SK-N-SH (cell line): Measurements from ENCODE around the gene CSNK1D. TPM values are rescaled to one million over a fixed set of nuclear protein-coding genes. Genes with fewer than 3 reads are reported as not detected.

ENCODE experiments used
- CTCF ChIA-PET: fragments of 300-600, 350-600 bp; formaldehyde crosslinking; extraction: SDS; loops from one replicate; lab custom pipeline; 2021; lab: Yijun Ruan, JAX
- POLR2A ChIA-PET: fragments of 350-600 bp; sonication (Branson Sonifier 250); formaldehyde crosslinking; extraction: SDS; loops from one replicate; lab custom pipeline; 2020; ENCODE audit warnings: antibody characterized with exemption, inconsistent platforms; lab: Yijun Ruan, JAX
- DNase-seq: peaks from one replicate; pipeline ENCODE4 v3.0.0; 2012
- H2AFZ ChIP-seq: fragments of 200-600 bp; sonication (generic); 2 replicates; pipeline ENCODE4 v1.8.1; 2016; ENCODE audit warnings: antibody characterized with exemption, mild to moderate bottlenecking, low read depth
- H3F3A ChIP-seq: fragments of 200-600 bp; sonication (generic); replicated peaks from 2 replicates; pipeline ENCODE3; 2016; ENCODE audit warnings: antibody characterized with exemption, mild to moderate bottlenecking; ENCODE audit not compliant: insufficient read depth
- H3K27ac ChIP-seq, 2 experiments: fragments of 200-500 bp in 1 of 2; fragments of 200-600 bp in 1 of 2; sonication (Bioruptor generic) in 1 of 2; sonication (generic), shearing (Covaris generic) in 1 of 2; 2 replicates each; pipeline versions ENCODE4 v1.5.1 to v1.6.1; 2014 to 2016; ENCODE audit warnings: low read depth in 2 of 2, inconsistent platforms in 1 of 2, low read length in 1 of 2, mild to moderate bottlenecking in 1 of 2, mixed read lengths in 1 of 2
- H3K27me3 ChIP-seq: fragments of 200-600 bp; sonication (generic), shearing (Covaris generic); 2 replicates; pipeline ENCODE4 v1.6.1; 2016; ENCODE audit warnings: mixed run types; ENCODE audit not compliant: insufficient read depth
- H3K36me3 ChIP-seq, 2 experiments: fragments of 200-500 bp in 1 of 2; fragments of 200-600 bp in 1 of 2; sonication (Bioruptor generic) in 1 of 2; sonication (generic) in 1 of 2; replicated peaks in 1 of 2; 2 replicates each; pipeline versions ENCODE3 to v1.5.1; 2014 to 2016; ENCODE audit warnings: low read length in 1 of 2, mild to moderate bottlenecking in 1 of 2; ENCODE audit not compliant: insufficient read depth in 2 of 2, control insufficient read depth in 1 of 2
- H3K4me1 ChIP-seq, 2 experiments: fragments of 200-500 bp in 1 of 2; fragments of 200-600 bp in 1 of 2; sonication (Bioruptor generic) in 1 of 2; sonication (generic), shearing (Covaris generic) in 1 of 2; 2 replicates each; pipeline versions ENCODE4 v1.5.1 to v1.6.1; 2014 to 2016; ENCODE audit warnings: low read depth in 1 of 2, low read length in 1 of 2, mixed run types in 1 of 2; ENCODE audit not compliant: insufficient read depth in 2 of 2, control insufficient read depth in 1 of 2
- H3K4me2 ChIP-seq: fragments of 200-600 bp; sonication (generic), shearing (Covaris generic); 2 replicates; pipeline ENCODE4 v1.6.1; 2017; ENCODE audit warnings: mixed run types
- H3K4me3 ChIP-seq, 2 experiments: fragments of 200-500 bp in 1 of 2; fragments of 200-600 bp in 1 of 2; sonication (Bioruptor generic) in 1 of 2; sonication (generic), shearing (Covaris generic) in 1 of 2; 2 replicates each; pipeline versions ENCODE4 v1.5.1 to v1.8.1; 2014 to 2016; ENCODE audit warnings: low read depth in 2 of 2, inconsistent platforms in 1 of 2, low read length in 1 of 2, mild to moderate bottlenecking in 1 of 2, mixed read lengths in 1 of 2, moderate library complexity in 1 of 2
- H3K79me2 ChIP-seq: fragments of 200-600 bp; sonication (generic); 2 replicates; pipeline ENCODE4 v1.8.1; 2017; ENCODE audit warnings: mild to moderate bottlenecking; ENCODE audit not compliant: insufficient read depth
- H3K9ac ChIP-seq: fragments of 200-600 bp; sonication (generic); 2 replicates; pipeline ENCODE4 v1.6.1; 2017; ENCODE audit warnings: mixed run types
- H3K9me2 ChIP-seq: fragments of 200-600 bp; sonication (generic); 2 replicates; pipeline ENCODE4 v1.6.1; 2017; ENCODE audit warnings: mixed run types
- H3K9me3 ChIP-seq: fragments of 200-600 bp; sonication (generic); 2 replicates; pipeline ENCODE4 v1.6.1; 2017; ENCODE audit warnings: mixed run types, mild to moderate bottlenecking, moderate library complexity
- H4K20me1 ChIP-seq: fragments of 200-600 bp; sonication (generic); 2 replicates; pipeline ENCODE4 v1.6.1; 2017; ENCODE audit warnings: mild to moderate bottlenecking, mixed run types; ENCODE audit not compliant: insufficient read depth
- CHD2 ChIP-seq: fragments of 150-350 bp; IDR thresholded peaks from 2 replicates; pipeline ENCODE4 v1.6.1; 2018; ENCODE audit warnings: low read length; ENCODE audit not compliant: partially characterized antibody
- EP300 ChIP-seq, 2 experiments: IDR thresholded peaks; 2 replicates each; pipeline versions ENCODE4 v1.4.0 to v1.6.1; 2012; ENCODE audit warnings: borderline replicate concordance in 1 of 2, low read depth in 1 of 2, low read length in 1 of 2
- EZH2phosphoT487 ChIP-seq: fragments of 200-600 bp; sonication (generic); IDR thresholded peaks from 2 replicates; pipeline ENCODE4 v1.6.1; 2017; ENCODE audit warnings: low read depth, mixed run types, mild to moderate bottlenecking, antibody characterized with exemption, moderate library complexity, borderline replicate concordance
- GABPA ChIP-seq: IDR thresholded peaks from 2 replicates; pipeline ENCODE4 v1.4.0; 2012; ENCODE audit warnings: low read depth, mild to moderate bottlenecking
- GATA2 ChIP-seq: sonication (generic); formaldehyde crosslinking; IDR thresholded peaks from 2 replicates; pipeline ENCODE4 v1.5.0; 2020; ENCODE audit warnings: mild to moderate bottlenecking, missing genetic modification reagents
- JUND ChIP-seq: IDR thresholded peaks from 2 replicates; pipeline ENCODE4 v1.4.0; 2012
- MEF2A ChIP-seq: IDR thresholded peaks from 2 replicates; pipeline ENCODE4 v1.4.0; 2012; ENCODE audit warnings: low read depth, borderline replicate concordance
- MXI1 ChIP-seq: IDR thresholded peaks from 2 replicates; pipeline ENCODE4 v1.6.1; 2012; ENCODE audit warnings: mild to moderate bottlenecking, low read depth, low read length, improper control_type of control experiment
- NFIC ChIP-seq: IDR thresholded peaks from 2 replicates; pipeline ENCODE4 v1.4.0; 2012; ENCODE audit warnings: borderline replicate concordance
- RCOR1 ChIP-seq: fragments of 150-350 bp; IDR thresholded peaks from 2 replicates; pipeline ENCODE4 v1.6.1; 2017; ENCODE audit warnings: antibody characterized with exemption, low read length
- RXRA ChIP-seq: IDR thresholded peaks from 2 replicates; pipeline ENCODE4 v1.4.0; 2012; ENCODE audit warnings: low read depth, mild to moderate bottlenecking, borderline replicate concordance
- TAF1 ChIP-seq: IDR thresholded peaks from 2 replicates; pipeline ENCODE4 v1.6.1; 2012; ENCODE audit warnings: low read depth, mild to moderate bottlenecking, low read length, moderate library complexity, borderline replicate concordance
- TCF12 ChIP-seq: IDR thresholded peaks from 2 replicates; pipeline ENCODE4 v1.4.0; 2012
- TEAD4 ChIP-seq: IDR thresholded peaks from 2 replicates; pipeline ENCODE4 v1.4.0; 2012; ENCODE audit warnings: mild to moderate bottlenecking, borderline replicate concordance; ENCODE audit not compliant: insufficient read depth
- WGBS: methylation state at CpG from one replicate; pipeline ENCODE4 v1.1.6; 2017; ENCODE audit warnings: low lambda C conversion rate; 5-methylcytosine and 5-hydroxymethylcytosine counted together
- polyA plus RNA-seq, 3 experiments: library from polyadenylated mRNA; depleted of rRNA; stranded (reverse); fragments of >200 nt; gene quantifications; 2 replicates each; pipeline ENCODE4 v1.2.3, GENCODE V29; 2012
- TF ChIP-seq, protein P1 (sequence below): IDR thresholded peaks from 2 replicates; pipeline ENCODE4; 2012
- TF ChIP-seq, protein P2 (sequence below): IDR thresholded peaks from 2 replicates; pipeline ENCODE4 v1.4.0; 2012; ENCODE audit warnings: low read depth, borderline replicate concordance
- TF ChIP-seq, protein P3 (sequence below): fragments of 200-600 bp; sonication (generic); IDR thresholded peaks from 2 replicates; pipeline ENCODE4 v1.6.1; 2017; ENCODE audit warnings: antibody characterized with exemption, mild to moderate bottlenecking, moderate library complexity

Gene CSNK1D
- polyA plus RNA-seq, 1 of the 3 experiments (the other 2 are of a cell fraction), result 216 TPM

DNA sequence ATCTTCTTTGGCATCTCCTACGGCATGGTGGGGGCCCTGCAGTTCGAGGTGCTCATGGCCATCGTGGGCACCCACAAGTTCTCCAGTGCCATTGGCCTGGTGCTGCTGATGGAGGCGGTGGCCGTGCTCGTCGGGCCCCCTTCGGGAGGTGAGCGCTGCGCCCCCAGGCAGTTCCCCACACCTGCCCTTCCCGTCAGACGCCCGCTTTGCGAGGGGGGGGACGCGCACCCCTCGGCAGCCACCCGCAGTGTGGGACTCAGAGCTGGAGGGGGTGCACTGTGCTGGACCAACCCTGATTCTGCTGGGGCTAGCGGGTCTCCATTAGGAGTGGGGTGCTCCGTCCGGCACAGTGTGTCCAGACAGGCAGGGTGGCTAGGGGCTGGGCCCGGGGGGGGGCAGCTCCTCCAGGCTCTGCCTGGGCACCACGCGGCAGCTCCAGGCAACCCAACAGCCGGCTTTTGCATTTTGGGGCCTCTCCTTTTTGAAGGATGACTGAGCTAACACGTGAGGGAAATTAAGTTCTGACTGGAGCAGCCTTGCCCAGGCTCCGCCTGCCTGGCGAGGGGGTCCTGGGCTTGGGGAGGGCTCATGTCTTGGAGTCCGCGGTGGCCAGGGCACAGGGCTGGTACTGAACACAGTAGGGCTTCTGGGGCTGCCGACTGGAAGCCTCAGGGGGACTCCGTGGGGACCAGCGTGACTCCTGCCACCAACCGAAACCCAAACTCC lies 35.6 kb downstream of the CSNK1D start:
- no peak for TF ChIP-seq RCOR1
- TF ChIP-seq GABPA, result no peak
- TF ChIP-seq EP300 (IDR thresholded peaks at IDR 0.05; ENCODE audit: borderline replicate concordance in 1 of 2, low read depth in 1 of 2, low read length in 1 of 2), result no peak
- no peak for TF ChIP-seq GATA2
- TF ChIP-seq, protein P1, sequence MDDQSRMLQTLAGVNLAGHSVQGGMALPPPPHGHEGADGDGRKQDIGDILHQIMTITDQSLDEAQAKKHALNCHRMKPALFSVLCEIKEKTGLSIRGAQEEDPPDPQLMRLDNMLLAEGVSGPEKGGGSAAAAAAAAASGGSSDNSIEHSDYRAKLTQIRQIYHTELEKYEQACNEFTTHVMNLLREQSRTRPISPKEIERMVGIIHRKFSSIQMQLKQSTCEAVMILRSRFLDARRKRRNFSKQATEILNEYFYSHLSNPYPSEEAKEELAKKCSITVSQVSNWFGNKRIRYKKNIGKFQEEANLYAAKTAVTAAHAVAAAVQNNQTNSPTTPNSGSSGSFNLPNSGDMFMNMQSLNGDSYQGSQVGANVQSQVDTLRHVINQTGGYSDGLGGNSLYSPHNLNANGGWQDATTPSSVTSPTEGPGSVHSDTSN, result no peak
- TF ChIP-seq CHD2, result no peak
- TF ChIP-seq TCF12, result no peak
- TF ChIP-seq TAF1, result no peak
- TF ChIP-seq, protein P2, sequence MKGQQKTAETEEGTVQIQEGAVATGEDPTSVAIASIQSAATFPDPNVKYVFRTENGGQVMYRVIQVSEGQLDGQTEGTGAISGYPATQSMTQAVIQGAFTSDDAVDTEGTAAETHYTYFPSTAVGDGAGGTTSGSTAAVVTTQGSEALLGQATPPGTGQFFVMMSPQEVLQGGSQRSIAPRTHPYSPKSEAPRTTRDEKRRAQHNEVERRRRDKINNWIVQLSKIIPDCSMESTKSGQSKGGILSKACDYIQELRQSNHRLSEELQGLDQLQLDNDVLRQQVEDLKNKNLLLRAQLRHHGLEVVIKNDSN, result no peak
- TF ChIP-seq RXRA, result no peak
- no peak for TF ChIP-seq JUND
- TF ChIP-seq MEF2A, result no peak
- no peak for TF ChIP-seq EZH2phosphoT487
- no peak for TF ChIP-seq MXI1
- no peak for TF ChIP-seq NFIC
- no peak for TF ChIP-seq TEAD4
- TF ChIP-seq, protein P3, sequence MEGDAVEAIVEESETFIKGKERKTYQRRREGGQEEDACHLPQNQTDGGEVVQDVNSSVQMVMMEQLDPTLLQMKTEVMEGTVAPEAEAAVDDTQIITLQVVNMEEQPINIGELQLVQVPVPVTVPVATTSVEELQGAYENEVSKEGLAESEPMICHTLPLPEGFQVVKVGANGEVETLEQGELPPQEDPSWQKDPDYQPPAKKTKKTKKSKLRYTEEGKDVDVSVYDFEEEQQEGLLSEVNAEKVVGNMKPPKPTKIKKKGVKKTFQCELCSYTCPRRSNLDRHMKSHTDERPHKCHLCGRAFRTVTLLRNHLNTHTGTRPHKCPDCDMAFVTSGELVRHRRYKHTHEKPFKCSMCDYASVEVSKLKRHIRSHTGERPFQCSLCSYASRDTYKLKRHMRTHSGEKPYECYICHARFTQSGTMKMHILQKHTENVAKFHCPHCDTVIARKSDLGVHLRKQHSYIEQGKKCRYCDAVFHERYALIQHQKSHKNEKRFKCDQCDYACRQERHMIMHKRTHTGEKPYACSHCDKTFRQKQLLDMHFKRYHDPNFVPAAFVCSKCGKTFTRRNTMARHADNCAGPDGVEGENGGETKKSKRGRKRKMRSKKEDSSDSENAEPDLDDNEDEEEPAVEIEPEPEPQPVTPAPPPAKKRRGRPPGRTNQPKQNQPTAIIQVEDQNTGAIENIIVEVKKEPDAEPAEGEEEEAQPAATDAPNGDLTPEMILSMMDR, result no peak
- TF ChIP-seq, all 33 proteins: peak for 0
- Histone ChIP-seq H3K9me2 (no peaks in the 10 kb centered on the region), H3K9me3 (no peaks in the 10 kb centered on the region), H3K4me3 (no peak overlapping the region), H3K27me3 (no peaks in the 10 kb centered on the region), H3K36me3 (peaks cover 20 to 53% of the 10 kb centered on the region in 2 experiments), H3K79me2 (peaks cover 71% of the 10 kb centered on the region; the same call in 1 of the 2 replicates), H3K4me1 (peaks cover 29 to 49% of the 10 kb centered on the region in 2 experiments; a peak in 3 of 4 replicates), H3F3A (peaks cover 34% of the 10 kb centered on the region), H3K27ac (no peak overlapping the region), H3K4me2 (no peak overlapping the region), H3K9ac (no peak overlapping the region), H2AFZ (no peak overlapping the region), H4K20me1 (peaks cover 78% of the 10 kb centered on the region)
- no peak for DNase-seq
- WGBS, result 95% methylated on average over 31 of the region's 34 CpGs
- CTCF ChIA-PET, result interaction anchor here (0.9 to 10.9 kb wide), 19 partner anchors 8 to 207 kb away, joined by 3 to 153 read pairs (median 5); partner anchors contain the start of genes DCXR and SLC16A3
- POLR2A ChIA-PET, result no interaction called here
